ENCODE data around the gene IFNA8.
"Not testable (repeated sequence)": the region's sequence is repeated elsewhere in the genome, so short reads cannot be mapped to it uniquely, and the experiment has no call there.

Gene IFNA8

DNA sequence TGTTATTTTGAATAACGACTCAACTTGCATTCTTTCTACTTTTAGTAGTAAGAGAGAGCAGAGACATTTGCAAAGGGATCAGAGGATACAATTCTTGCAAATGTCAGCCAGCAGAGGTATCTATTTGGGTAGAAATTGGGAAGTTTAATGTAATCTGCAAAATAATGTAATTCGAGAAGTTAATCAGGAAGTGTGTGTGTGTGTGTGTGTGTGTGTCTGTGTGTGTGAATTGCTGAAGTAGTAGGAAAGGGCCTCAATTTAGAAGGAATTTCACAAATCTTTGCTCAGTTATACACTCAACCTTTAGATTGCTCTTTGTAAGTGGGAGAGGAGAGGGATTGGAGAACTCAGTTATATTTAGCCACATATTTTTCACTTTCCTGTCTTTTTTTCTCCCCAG is 20.3 kb downstream of the IFNA8 start:
- DNase-seq, result no peak

DNA sequence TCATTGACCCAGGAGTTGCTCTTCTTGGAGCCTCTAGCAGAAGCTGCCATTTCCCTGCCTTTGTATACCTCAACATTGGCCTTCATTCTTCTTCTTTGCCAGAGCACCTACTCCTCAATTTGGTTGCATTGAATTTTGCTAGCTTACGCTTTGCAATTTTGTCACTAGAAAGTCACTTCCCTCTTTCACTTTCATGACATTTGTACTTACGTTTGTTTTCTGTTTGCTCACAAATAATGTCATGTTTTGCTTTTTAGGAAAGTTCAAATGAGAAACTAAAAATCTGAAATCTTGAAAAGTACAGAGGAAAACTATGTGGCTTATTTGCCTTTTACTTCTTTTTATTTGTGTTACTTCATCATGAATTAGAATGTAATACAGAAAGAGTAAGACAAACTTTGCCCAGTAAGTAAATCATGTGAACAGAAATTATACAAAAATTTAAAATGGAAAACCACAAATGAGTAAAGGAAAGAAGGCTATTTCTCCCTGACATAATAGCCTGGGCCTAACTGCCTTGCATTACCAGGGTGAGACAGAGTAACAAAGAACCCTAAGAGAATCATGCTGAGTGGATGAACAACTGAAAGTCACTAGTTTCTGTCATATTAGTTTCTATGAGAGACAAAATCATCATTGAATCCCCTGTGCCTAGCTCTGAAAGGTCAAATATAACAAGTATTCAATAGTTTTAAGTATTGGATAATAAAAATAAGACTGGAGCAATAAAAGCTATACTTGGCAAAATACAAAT is 23.9 kb downstream of the IFNA8 start:
- no peak for DNase-seq

DNA sequence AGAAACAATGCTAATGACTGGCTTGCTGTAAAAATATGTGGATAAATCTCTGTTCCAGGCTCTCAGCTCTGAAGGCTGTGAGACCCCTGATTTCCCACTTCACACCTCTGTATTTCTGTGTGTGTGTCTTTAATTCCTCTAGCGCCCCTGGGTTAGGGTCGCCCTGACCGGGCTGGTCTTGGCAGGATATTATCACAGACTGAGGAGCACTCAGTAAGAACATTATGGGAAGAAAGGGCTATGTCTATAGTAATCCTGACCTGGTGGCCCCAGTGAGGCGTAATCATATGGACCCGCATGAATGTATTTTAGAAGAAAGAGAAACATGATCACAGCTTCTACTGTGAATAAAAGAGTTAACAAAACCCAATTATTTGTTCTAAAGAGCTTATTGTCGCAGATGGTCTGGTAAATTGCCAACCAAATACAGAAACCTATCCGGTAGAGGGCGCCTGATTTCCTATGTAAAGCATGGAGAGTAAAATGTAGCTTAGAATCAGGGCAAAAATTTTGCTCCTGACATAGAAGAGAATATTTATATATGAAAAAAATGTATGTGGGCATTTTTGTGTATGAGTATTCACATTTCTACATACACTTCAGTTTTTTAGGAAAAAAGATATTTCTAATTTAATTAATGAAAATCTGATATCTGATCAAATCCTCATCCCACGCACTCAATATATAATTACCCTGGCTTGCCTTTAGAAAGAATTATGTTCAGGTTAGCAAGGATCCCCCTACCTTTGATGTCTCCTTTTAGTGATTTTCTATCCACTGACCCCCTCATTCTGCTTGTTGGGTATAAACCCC is 25.5 kb downstream of the IFNA8 start:
- DNase-seq, result peak; percentile 25

DNA sequence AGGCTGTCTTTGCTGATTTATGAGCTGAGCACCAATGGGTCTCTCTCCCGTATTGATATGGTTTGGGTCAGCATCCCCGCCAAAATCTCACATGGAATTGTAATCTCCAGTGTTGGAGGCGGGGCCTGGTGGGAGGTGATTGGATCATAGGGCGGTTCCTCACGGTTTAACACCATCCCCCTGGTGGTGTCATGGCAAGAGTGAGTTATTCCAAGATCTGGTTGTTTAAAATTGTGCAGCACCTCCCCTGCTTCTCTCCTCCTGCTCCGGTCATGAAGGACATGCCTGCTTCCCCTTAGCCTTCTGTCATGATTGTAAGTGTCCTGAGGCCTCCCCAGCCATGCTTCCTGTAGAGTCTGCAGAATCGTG is 26.1 kb downstream of the IFNA8 start:
- not testable (repeated sequence) for DNase-seq

DNA sequence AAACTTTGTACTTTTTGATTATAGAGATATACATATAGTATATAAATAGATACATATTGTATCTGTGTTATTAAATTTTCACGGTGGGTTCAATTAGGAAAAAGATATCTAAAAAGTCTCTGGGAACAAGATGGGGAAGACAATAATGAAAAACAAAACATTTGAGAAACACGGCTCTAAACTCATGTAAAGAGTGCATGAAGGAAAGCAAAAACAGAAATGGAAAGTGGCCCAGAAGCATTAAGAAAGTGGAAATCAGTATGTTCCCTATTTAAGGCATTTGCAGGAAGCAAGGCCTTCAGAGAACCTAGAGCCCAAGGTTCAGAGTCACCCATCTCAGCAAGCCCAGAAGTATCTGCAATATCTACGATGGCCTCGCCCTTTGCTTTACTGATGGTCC is 31.2 kb downstream of the IFNA8 start, which contains the start of gene IFNA1:
Gene IFNA1, plus strand, starts transcription at position 301 of the 400 bp plus-strand sequence. Its CDS starts 69 bp downstream, at position 370.
- no peak for DNase-seq

DNA sequence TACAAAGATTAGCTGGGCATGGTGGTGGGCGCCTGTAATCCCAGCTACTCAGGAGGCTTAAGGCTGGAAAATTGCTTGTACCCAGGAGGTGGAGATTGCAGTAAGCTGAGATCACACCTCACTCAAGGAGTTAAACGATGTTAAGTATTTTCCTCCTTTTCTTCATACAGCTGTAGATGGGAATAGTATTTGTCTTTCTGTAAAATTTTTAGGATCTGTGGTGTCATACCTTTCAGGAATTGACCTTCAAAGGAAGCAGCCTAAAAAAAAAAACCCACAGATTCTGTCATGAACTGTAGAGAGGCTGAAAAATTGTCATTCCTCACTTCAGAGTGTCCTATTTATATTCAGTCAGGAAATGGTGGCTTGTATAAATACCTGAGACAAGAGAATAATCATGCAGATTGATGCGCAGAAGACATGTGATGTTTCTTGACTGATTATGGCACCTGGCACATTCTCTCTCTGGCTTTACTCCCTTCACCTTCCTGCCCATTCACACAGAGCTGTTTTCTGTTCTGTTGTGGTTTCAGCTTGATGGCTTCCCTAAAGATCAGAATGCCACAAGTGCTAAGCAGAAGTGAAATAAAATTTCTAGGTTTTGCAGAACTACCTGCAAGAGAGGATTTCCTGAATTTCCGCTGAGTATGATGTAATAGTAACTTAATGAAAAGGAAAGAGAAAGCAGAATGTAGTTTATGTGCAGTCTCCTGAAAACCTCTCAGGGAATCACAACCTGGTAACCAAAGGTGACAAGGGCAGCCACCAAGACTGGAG is 35.1 kb downstream of the IFNA8 start:
- no peak for DNase-seq

DNA sequence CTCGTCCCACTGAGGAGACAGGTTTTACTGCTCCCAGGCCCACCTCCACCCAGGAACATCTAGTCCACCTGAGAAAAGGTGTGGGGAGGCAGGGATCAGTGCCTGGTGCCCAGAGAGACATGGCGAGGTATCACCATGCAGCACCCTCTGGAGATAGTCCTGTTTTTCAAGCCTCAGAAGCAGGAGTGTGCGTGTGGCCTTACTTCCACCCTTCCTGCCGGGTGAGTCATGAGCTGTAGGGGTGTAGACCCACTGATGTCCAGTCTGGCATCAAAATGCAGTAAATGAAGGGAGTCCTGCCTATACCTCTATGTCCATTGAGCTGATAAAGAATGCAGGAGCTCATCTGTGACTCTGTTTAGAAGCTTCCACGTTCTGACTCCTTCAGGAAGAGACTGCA is 40.4 kb downstream of the IFNA8 start:
- not testable (repeated sequence) for DNase-seq

DNA sequence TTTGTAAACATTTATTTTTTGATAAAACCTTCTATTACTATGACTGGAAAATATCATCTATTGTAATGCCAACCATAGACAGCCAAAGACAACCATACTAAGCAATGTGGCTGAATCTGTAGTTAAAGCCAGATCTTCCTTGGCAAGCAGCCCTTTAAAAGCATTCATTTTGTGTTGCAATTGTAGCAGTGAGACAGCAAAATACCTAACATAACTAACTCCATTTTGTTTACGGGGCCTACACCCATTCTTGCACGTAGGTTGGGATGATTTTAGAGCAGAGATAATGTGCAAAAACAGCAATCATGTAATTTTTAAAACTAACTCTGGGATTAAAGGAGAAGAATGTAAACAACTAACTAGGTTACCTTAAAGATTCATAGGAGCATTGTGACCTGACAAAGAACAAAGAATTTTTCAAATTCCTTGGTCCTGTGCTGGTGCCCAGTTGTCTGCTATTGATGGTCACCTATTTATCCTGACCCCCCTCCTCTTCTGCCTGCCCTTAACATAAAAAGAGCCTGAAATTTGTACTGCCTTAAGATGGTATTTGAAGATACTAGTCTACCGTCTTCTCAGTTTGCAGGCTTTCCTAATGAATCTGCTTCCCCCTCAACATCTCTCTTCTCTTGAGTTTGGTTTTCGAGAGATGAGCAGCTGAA is 41.9 kb downstream of the IFNA8 start:
- DNase-seq, result no peak

DNA sequence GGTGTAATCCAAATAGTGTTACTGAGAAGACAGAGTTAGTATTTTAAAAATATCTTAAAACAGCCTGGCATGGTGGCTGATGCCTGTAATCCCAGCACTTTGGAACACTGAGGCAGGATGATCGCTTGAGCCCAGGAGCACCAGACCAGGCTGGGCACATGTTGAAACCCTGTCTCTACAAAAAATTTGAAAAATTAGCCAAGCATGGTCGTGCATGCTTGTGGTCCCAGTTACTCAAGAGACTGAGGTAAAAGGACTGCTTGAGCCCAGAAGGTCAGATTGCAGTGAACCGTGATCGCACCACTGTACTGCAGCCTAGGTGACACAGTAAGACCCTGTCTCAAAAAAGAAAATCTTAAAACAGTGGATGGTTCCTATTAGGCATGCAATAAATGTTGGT is 43.8 kb downstream of the IFNA8 start:
- DNase-seq, result no peak

DNA sequence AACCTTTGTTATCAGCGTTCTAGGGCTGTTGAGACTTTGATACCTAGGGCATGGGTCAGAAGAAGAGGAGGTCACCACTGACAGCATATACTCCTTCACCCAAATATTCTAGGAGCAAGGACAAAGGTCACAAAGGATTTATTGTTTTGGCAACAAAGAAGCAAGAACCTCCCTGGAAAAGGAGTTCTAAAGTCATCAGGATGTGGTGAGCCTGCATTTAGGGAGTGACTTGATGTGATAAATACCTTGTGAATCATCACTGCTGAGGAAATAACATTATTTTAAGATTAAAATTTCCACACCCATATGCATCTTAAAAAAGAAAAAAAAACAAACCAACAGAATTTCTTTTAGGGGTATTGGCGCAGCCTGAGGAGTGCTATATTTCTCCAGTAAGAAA is 45.2 kb downstream of the IFNA8 start:
- DNase-seq, result no peak

DNA sequence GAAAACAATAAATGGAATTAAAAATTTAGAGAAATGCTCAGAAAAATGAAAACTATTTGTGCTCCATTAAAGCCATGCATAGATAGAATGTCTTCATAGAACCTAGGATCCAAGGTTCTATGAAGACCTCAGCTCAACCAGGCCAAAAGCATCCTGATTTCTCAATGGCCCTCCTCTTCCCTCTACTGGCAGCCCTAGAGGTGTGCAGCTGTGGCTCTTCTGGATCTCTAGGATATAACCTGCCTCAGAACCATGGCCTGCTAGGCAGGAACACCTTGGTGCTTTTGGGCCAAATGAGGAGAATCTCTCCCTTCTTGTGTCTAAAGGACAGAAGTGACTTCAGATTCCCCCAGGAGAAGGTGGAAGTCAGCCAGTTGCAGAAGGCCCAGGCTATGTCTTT is 46.4 kb downstream of the IFNA8 start:
- peak; percentile 13 for DNase-seq

Measured in activated naive CD4-positive, alpha-beta T cell treated with Interleukin-2 at 50 U/mL for 16 hours (primary cell).